ENCODE measurements around the gene B4GALT7.

B4GALT7 gene

DNA sequence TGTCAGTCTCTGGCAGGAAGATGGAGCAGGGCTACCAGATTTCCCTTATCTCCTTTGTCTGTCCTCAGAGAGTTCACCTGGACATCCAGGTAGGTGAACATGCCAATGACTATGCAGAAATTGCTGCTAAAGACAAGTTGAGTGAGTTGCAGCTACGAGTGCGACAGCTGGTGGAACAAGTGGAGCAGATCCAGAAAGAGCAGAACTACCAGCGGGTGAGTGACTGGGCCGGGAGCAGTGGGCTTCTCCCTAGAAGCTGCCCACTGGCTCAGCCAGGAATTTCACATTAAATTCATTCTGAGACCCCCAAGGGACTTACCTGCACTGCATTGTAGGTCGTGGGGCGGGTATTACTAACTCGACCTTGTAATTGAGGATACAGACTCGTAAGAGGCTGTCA lies 5.9 kb upstream of the B4GALT7 start:
- no peak for DNase-seq

DNA sequence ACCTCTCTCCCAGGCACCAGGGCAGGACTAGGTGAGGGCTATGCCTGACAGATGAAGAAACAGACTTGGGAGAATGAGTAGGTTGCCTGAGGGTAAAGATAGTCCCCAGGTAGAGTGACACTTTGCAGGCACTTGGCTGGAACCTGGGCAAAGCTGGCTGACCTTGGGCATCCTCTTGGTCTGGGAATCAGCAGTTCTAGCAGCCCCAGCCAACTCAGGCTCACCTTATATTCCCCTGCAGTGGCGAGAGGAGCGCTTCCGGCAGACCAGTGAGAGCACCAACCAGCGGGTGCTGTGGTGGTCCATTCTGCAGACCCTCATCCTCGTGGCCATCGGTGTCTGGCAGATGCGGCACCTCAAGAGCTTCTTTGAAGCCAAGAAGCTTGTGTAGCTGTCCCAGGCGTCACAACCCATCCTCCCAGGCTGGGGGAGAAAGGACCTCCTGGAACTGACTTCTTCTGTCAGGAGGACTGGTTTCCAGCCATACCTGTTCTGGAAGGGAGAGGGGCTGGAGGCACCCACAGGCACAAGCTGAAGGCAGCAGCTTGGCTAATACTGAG lies 4.8 kb upstream of the B4GALT7 start:
- no peak for DNase-seq

DNA sequence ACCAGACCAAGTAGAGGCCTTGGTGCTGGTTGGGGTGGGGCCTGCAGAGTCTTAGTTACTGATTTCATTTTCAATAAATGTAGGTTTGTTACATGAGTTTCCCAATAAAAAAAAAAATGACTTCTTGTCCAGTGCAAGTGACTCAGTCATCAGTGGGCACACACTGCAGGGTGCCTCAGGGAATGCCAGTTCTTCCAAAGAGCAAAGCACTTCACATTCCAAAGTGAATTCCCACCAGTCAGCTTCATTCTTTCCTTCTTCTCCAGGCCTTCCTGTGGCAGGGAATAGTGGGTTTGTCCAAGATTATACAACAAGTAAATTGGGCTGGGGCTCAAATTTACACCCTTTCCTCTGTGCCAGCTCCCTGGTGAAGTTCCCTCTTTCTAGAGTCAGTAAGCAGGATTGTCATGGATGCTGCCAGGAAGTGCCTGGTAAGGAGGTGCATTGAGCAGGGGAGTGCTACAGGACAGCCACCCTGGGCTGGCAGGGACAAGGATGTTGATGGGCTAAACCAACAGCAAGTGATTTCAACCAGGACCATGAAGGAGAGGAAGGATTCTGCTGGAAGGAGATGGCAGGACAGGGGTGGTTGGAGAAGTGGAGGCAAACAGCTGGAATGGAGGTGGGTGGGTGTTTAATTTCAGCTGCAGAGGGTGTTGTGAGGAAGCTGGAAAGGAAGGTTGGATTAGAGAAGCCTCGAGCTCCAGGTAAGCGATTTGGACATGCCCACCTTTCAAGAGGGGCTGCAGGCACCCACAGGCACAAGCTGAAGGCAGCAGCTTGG lies 3.7 kb upstream of the B4GALT7 start:
- no peak for DNase-seq

DNA sequence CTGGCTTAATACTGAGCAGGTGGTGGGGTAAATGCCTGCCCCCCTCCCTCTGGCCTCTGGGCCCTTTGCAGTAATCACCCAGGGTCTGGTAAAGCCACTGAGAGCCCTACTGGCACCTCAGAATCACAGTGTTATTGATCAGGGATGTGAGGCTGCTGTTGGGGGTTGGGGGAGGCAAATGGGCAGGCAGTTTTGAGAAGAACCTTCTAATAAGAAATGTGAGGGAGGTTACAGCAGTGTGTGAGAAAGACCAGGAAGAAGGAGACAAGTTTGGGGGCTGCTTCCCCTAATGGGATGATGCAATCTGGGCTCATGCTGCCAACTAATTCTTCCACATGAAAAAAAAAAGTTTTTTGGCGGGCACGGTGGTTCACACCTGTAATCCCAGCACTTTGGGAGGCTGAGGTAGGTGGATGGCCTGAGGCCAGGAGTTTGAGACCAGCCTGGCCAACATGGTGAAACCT lies 3.1 kb upstream of the B4GALT7 start:
- DNase-seq: no peak

DNA sequence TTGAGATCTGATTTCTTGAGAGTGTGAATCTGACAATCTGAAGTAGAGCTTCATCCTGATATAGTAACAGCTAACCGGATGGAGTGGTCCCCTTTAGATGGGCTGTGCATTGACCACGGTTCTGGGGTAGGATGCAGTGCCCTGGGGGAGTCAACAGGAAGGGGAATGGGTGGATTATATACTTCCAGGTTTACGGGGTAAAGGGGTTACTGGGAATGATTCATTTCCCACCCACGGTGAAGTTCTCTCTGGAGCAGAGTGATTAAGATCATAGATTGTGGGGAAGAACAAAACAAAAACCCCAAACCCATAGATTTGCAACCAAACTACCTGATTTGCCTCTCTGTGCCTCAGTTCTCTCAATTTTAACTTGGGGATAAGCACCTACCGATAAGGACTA lies 1.5 kb upstream of the B4GALT7 start:
- no peak for DNase-seq

DNA sequence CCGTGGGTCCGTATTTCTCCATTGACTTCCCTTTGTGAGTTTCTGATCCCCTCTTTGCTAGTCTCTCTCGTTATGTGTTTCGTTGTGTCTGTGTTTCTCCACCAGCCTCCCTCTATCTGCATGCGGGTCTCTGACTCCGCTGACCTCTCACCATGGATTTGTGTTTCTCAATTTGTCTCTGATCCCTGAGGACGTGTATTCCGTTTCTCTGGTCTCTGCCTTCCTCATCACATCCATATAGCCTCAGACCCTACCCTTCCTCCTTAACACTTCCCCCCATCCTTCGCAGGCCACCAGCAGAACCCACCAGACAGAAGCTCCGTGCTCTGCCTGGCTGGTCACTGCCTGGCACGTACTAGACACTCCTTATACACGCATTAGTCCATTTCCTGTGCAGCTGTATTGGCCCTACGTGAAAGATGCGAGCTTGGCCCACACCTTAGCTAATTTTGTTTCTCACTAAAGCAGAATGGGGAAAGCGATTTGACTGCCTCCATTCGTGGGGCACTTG lies 631 bp downstream of the B4GALT7 start:
- no peak for DNase-seq

DNA sequence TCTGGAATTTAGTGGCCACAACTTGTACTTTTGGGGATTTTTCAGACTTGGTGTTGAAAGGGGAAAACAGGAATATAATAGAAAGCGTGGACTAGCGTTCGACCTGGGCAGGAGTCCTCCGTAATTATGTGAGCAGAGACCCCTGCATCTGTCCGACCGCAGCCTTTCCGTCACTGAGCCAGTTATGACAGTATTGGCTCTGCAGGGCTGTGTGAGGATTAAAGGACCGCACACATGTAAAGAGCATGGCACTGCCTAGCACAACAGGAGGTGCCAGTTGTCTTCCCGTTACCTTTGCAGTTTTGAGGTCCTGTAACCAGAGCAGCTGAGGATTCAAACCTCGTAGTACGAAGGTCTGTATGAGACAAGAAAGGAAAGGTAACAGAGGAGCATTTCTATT lies 1.2 kb downstream of the B4GALT7 start:
- DNase-seq: no peak

DNA sequence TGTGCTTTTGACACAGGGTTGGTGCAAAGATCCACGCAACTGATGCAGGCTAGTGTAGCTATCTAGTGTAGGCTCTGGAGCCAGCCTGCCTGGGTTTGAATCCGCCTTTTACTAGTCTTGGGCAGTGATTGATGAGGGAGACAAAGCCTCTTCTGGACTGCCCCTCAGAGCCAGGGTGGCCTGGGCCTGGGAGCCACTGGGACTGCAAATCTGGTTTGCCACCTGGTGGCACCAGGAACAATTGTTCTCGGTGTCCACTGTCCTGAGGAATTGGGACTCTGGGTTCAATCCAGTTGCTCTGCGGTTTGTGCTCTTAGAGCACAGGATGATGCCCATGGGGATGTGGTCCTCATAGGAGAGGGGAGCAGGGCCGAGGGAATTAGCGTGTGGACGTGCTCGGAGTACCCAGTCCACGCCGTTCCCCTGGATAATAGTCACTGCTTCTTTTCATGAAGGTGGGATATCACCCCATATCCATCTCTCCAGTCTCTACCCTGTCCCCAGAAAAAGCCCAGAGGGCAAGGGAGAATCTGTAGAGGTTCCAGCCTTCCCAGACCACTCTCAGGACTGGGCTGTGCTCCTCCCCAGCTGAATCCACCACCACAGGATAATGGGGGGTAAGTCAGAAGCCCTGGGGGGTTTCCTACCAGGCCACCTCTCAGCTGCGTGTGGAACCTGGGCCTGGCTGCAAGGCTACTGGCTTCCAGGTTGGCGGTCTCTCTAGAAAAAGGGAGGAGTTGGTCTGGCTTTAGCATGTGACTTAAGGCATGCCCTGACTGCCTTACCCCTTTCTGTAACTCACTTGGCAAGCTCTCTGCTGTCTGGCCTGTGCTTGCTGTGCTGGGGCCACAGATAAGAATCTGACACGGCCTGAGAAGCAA lies 1.9 kb downstream of the B4GALT7 start:
- DNase-seq: no peak

DNA sequence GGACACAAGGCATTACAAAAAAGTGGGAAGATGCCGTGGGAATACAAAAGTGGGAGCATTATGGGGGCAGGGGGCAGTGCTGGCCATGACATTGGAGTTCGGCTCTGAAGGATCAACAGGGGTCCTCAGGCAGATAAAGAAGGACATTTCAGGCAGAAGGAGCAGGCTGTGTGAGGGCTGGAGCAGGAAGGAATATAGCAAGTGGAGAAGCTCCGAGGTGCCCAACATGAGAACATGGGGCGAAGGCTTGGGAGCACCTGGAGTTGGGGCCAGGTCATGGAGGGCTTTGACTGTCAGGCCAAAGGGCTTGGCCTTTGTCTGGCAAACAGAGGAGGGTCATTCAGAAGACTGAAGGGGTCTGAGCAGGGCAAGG lies 2.5 kb downstream of the B4GALT7 start:
- no peak for DNase-seq

DNA sequence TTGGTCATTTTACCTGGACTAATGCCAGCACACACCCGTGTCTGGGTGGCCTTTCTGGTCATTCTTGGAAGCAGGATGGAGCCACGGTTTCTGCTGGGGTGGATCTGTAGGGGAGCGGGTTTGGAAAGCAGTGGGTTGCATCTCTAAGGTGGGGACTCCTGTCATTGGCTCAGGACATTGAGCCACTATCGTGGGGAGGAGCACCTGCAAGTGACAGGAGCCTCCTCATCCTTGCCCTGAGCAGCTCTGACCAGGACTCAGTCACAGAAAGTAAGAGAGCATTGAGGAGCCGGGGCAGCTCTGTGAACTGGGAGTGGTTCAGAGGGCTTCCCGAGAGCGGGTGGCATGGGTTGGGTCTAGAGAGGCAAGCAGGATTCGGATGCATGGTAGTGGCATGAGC lies 3.7 kb downstream of the B4GALT7 start:
- no peak for DNase-seq

DNA sequence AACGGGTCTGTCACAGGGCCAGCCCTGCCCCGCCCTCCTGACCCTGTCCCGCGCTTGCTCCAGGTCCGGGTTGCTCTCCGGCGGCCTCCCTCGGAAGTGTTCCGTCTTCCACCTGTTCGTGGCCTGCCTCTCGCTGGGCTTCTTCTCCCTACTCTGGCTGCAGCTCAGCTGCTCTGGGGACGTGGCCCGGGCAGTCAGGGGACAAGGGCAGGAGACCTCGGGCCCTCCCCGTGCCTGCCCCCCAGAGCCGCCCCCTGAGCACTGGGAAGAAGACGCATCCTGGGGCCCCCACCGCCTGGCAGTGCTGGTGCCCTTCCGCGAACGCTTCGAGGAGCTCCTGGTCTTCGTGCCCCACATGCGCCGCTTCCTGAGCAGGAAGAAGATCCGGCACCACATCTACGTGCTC lies 4.2 kb downstream of the B4GALT7 start:
- no peak for DNase-seq

DNA sequence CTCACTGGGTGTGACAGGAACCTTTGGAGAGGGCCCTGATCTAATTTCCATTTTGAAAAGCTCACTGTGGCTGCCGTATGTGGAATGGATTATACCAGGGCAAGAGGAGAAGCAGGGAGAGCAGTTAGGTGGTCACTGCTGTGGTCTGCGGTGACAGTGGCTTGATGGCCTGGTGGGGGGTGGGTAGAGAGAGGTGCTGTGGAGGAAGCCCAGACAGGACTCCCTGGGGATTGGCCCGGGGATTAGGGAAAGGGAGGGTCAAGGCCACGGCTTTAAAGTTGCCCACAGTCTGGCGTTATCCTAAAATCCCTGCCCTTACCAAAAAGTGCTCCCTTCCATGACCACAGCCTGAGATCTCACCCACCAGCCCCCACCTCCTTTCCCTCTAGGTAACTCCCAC lies 4.7 kb downstream of the B4GALT7 start:
- no peak for DNase-seq

DNA sequence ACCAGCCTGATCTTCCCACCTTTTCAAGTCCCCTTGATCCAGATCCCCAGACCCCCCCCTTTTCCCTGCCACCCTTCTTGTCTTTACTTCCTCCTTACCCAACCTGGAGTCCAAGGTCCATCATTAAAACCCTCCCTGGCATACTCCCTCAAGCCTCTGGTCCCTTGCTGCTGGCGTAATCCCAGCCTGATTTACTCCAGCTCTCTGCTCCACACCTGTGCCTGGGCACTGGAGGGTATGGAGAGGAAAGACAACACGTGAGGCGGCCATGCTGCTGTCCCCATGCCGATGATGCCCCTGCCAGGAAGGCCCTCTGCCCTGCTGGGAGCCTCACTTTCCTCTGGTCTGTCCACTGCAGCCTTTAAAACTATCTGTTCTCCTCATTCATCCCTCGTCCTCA lies 5.1 kb downstream of the B4GALT7 start:
- no peak for DNase-seq

DNA sequence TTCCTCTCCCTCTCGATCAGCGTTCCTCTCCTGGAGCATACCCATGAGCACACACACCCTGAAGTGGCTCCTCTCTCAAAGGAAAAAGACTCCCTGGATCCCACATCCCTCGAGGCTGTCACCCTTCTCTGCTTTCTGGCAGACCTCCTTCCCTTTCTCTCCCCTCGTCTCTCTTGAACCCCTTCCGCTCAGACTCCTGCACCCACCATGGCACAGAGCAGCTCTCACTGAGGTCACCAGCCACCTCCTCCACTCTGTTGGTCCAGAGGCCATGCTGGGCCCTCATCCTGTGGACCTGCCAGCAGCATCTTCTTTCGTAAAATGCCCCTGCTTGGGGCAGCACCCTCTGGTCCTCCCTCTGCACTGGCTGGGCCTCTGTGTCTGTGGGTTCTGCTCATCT lies 5.7 kb downstream of the B4GALT7 start:
- no peak for DNase-seq

DNA sequence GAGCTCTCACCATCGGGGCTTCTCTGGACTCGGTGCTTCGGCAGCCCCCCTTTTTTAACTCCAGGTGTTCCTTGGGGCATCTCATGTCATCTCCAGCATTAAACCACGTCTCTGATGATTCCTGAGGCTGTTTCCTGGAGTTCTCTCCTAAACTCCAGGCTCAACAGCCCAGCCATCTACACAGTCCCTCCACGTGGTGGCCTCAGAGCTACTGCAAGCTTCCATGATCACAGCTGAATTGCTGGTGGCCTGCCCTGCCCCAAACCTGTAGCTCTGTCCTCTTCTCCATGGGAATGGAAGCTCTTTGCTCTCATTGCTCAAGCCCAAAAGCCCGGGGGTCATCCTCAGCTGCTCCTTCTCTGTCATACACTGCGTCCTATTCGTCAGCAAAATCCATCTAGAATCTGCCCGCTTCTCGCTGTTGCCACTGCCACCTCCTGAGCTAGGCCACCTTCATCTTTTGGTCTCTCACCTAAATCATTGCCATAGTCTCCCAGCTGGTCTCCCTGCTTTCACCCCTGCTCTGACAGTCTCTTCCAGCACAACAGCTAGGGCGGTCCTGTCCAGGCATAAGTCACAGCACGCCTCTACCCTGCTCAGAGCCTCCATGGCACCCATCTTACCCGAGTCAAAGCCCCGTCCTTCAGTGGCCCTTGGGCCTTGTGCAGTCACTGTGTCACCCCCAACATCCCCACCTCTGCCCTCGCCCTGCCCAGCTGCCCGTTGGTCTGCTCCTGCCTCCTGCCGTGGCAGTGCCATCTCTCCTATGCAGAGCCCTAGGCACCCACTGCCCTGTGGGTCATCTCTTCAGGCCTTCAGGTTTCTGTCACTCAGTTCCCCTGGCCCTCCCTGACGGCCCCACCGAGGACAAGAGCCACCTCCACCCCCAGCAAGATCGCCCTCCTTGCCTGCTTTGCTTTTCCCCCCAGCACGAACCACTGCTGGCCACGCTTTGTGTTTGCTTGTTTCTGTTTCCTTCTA lies 6.4 kb downstream of the B4GALT7 start:
- no peak for DNase-seq

DNA sequence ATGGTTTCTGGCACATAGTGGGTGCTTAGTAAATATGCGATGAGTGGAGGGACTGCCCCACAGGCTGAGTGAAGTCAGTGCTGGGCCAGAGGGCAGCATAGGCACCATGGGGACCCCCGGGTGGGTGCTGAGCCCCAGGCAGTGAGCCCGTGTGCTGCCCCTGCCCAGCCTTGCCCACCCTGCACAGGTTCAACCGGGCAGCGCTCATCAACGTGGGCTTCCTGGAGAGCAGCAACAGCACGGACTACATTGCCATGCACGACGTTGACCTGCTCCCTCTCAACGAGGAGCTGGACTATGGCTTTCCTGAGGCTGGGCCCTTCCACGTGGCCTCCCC lies 7.2 kb downstream of the B4GALT7 start:
- no peak for DNase-seq

DNA sequence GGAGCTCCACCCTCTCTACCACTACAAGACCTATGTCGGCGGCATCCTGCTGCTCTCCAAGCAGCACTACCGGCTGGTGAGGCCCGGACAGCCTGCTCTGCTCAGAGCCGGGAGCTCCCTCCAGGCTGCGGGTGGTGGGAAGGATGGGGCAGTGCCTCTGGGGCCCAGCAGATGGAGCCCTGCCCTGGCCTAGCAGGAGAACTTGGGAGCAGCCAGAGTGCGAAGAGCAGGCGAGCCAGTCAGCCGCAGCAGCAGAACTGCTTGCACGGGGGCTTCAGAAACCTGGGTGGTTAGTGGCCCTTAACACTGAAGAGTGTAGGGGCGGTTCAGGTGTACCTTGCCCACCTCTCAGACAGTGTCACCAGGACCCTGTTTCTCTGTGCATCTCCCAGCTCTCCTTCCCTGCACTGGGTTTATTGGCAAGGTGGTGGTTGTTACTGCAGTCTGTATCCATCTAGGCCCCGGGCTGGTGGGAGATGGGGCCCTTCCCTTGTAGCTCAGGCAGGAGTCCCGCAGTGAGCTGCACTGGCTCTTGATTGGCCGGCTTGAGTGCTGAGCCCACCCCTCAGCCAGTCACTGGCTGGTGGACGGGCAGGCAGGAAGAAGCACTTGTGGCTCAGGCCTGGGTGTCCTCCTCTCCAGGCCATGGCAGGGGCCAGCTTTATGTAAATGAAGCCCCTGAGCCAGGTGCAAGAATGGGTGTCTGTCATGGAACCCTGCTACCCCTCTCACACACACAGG lies 7.7 kb downstream of the B4GALT7 start:
- peak; percentile 25 for DNase-seq

DNA sequence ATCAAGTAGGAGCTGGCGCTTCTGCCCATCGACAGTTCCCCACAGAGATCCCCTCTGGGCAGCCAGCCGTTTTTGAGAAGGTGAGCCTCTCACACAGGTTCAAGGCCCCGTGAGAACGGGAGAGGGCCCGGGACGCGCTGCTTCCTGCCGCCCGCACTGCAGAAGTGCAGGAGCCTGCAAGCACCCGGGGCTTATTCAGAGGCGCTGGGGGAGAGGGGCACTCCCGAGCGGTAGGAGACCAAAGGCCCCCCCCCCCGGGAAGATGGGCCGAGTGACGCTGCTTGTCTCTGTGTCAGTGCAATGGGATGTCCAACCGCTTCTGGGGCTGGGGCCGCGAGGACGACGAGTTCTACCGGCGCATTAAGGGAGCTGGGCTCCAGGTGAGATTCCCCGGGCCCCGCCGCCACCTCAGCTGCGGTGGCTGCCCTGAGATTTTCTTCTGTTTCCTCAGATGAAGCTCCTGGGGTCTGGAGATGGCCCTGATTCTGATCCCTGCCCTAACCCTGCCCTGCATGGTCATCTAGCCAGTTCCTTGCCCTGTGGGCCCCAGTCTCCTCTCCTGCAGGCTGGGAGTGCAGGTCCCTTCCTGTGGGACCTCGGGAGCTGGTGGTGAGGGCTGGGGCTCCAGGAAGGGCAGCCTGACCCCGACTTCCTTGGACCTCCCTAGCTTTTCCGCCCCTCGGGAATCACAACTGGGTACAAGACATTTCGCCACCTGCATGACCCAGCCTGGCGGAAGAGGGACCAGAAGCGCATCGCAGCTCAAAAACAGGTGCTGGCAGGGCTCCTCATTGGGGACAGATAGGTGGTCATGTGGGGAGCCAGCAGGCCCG lies 8.5 kb downstream of the B4GALT7 start:
- DNase-seq: no peak

DNA sequence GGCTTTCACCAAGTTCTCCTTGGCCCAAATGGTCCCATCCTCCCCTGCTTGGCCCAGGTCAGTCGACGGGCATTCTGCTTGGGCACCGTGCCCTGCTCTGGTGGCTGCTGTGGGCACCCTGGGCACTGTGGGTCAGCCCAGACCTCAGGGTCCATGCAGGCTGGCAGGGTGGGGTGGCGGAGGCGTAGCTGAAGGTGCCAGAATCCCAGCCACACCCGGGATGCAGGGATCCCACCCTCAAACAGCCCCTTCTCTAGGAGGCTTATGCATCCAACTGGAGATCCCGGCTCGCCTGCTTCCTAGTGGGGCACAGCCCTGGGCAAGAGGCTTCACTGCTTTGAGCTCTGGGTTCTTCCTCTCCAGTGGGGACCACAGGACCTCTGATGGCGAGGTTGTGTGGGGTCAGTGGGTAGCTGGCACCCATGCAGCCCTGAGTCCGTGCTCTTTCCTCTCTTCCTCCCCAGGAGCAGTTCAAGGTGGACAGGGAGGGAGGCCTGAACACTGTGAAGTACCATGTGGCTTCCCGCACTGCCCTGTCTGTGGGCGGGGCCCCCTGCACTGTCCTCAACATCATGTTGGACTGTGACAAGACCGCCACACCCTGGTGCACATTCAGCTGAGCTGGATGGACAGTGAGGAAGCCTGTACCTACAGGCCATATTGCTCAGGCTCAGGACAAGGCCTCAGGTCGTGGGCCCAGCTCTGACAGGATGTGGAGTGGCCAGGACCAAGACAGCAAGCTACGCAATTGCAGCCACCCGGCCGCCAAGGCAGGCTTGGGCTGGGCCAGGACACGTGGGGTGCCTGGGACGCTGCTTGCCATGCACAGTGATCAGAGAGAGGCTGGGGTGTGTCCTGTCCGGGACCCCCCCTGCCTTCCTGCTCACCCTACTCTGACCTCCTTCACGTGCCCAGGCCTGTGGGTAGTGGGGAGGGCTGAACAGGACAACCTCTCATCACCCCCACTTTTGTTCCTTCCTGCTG lies 9.4 kb downstream of the B4GALT7 start:
- no peak for DNase-seq
